ENCODE measurements around the gene PTPRT.
"Not testable (repeated sequence)": the region's sequence is repeated elsewhere in the genome, so short reads cannot be mapped to it uniquely, and the experiment has no call there.

The PTPRT gene

DNA sequence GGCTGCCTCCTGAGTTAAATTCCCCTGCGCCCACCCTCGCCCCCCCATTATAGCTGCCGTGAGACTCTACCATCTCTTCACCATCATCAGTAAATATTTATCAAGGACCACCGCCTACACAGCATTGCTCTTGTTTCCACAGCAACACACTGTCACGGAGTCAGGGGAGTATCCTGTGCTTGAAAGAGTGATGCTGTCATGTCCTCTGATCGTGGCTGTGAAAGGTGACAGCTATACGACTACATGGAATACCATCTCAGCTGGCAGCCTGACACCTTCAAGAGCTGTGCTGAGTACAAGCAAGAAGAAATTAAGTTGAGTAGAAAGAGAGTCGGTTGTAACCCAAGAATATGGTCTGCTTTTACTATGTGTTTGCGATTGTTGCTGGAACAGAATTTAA, 3.4 kb downstream of the PTPRT start:
- DNase-seq, result no peak

- DNase-seq, result no peak
Observed at GRCh38 chr20:43185901-43186300, 3.8 kb downstream of the PTPRT start.

- DNase-seq, result no peak
Observed at GRCh38 chr20:43183536-43184070, 6.1 kb downstream of the PTPRT start.

- DNase-seq, result no peak
Observed at GRCh38 chr20:43178080-43178479, 11.6 kb downstream of the PTPRT start.

DNA sequence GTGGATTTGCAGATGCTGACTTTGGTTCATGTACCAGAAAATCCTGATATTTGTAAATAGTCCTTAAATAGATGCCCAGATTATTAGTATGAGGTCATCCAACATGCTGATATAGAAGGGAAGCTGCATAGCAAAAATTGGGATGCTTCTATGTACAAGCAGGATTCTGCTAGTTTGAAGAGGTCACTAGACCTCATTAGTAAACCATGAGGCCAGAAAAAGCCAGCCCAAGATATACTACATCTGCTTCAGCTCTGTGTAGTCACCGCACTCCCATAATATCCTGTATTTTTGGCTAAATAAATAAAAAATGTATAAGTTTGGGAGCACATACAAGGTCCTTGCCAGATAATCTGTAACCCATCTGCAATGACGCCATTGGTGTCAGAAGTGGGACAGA, 13.0 kb downstream of the PTPRT start:
- no peak for DNase-seq

GRCh38 chr20:43171930-43172329, 17.8 kb downstream of the PTPRT start:
- DNase-seq, result no peak

GRCh38 chr20:43170771-43171170, 18.9 kb downstream of the PTPRT start:
- DNase-seq, result no peak

DNA sequence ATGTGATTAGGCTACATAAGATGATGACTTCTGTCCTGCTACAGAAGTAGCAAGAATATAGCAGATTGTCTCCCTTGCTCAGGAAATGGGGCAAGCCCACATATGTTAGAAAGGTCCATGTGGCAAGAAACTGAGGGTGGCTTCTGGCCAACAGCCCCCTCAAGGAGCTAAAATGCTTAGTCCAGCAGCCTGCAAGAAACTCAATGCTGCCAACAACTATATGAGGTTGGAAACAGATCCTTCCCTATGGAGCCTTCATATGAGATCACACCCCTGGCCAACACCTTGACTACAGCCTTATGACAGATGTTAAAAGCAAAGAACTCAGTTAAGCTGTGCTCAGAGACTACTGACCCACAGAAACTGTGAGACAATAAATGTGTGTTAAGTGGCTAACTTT, 22.1 kb downstream of the PTPRT start:
- DNase-seq, result no peak

DNA sequence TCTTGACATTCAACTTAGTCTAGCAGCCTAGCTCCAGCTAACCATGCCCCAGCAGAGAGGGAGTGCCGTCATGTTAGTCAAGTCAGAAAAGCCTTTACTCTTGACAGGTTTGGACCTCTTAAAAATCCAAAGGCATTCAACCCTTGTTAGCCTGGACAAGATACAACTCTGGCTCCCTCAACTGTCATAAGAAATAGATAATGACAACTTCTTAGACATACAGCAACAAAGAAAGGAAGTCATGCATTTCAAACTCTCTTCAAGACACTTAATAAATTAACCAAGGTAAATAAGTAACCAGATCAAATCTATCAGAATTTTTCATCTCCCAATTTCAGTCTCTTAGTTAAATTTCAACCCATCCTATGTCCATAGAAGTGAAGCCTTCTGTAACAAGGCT, 22.7 kb downstream of the PTPRT start:
- no peak for DNase-seq

GRCh38 chr20:43165611-43166010, 24.1 kb downstream of the PTPRT start:
- DNase-seq, result no peak

GRCh38 chr20:43164736-43165135, 25.0 kb downstream of the PTPRT start:
- DNase-seq, result not testable (repeated sequence)

- no peak for DNase-seq
Observed at GRCh38 chr20:43161716-43162115, 28.0 kb downstream of the PTPRT start.

DNA sequence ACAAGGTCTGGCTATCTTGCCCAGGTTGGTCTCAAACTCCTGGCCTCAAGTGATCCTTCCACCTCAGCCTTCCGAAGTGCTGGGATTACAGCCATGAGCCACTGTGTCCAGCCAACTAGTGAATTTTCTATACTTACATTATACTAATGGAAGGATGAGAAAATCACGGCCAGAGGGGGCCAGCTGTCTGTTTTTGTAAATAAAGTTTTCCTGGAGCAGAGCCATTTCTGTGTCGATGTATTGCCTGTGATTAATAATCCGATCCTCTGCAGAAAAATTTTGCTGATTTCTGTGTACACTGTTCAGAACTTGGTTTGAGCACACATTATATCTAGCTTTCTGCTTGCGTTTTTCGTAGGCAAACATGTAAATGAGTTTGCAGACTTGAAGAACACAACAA, 28.8 kb downstream of the PTPRT start:
- DNase-seq, result no peak

DNA sequence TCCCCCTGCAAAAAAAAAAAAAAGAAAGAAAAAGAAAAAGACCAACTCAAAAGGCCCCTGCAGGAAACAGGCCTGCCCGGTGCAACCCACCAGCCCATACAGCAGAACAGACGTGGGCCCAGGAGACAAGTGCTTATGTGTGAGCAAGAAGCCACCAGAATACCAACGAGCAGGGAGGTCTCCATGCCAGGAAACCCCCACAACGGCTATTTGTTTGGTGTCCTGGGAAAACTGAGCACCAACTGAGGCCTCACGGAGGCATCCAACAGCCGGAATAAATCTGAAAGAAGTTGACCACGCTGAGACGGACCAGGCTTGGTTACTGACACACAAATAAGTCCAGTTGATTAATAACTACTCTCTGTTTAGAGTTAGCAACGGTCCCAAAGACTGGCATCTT, 29.7 kb downstream of the PTPRT start:
- DNase-seq, result no peak

DNA sequence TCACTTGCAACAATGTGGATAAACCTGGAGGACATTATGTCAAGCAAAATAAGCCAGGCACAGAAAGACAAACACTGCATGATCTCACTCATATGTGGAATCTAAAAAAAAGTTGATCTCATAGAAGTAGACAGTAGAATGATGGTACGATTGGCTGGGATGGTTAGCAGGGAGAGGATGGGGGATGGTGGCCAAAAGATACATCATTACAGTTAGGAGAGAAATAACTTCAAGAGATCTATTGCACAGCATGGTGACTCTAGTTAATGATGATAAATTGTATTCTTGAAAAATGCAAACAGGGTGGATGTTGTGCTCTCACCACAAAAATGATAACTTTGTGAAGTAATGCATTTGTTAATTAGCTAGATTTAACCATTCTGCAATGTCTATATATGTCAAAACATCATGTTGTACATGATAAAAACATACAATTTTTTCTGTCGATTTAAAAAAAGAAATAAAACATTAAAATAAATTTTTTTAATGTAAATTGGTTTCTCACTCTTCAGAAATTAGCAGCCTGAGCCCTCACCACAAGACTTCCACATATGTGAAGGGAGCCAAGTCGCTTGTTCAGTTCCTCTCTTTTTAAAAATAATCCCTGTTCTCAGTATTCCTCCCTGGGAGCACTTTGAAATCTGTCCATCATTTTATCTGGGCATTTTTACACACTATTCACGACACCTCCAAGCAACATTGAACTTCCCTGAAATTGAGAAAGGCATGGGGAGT, 34.2 kb downstream of the PTPRT start:
- DNase-seq, result no peak

- DNase-seq, result no peak
Observed at GRCh38 chr20:43151901-43152300, 37.8 kb downstream of the PTPRT start.

GRCh38 chr20:43151256-43151655, 38.5 kb downstream of the PTPRT start:
- DNase-seq, result no peak

DNA sequence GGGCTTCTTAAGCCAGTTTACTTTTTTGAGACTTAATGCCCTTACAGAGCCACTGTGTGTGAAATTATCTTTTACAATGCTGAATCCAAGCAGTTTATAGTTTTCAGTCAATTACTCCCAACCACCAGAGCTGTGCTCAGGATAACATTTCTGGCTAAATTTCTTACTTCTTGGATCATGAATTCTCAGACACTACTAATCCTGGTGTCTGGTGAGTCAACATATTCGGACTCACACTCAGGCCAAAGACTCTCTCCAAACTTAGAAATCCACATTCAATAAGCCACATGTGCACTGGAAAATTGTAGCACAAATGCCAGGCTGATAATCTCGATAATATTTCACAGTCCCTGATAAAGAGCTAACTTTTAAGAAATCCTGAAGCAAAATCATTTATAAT, 49.0 kb downstream of the PTPRT start:
- no peak for DNase-seq

DNA sequence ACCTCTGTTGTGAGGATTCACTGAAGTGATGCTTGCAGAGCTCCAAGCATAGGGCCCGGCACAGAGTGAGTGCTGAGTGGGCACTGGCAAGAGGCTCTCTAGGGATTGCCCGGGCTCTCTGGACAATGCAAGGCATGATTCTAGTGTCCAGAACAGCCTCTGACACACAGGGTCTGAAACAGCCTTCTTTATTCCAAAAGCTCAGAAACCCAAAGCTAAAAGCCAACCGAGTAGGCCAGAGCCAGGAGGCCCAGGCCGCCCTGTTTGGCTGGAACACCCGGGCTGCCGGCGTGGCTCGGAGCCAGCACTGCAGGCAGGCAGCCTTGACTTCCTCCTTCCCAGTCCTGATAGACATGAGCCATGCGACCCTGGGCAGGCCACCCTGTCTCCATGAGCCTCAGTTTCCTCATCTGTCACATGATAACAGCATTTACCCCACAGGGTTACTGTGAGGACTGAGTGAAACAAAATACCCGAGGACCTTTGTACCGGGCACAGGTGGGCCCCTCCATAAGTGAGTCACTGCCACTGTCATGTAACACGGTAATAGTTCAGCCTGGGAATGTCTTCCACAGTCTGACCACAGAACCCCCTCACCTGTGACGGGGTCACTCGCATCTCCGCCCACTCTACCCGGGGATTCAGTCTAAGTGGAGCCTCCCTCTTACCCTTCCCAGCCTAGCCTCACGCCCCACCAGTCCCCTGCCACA, 51.5 kb downstream of the PTPRT start:
- DNase-seq, result no peak

DNA sequence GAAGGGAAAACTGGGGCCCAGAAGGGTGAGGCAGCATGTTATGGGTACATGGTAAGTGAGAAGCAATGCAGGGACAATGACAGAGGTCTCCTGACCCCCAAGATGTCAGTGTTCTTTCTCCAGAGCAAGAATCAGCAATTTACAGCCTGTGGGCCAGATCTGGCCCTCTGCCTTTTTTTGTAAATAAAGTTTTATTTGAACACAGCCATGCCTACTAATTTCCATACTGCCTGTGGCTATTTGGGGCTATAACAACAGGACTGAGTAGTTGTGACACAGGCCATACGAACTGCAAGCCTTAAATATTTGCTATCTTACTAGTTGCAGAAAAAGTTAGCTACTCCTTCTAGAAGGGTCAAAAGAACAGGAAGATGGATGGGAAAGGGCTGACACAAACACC, 52.5 kb downstream of the PTPRT start:
- DNase-seq, result no peak

- DNase-seq, result no peak
Observed at GRCh38 chr20:43124241-43124640, 65.5 kb downstream of the PTPRT start.

DNA sequence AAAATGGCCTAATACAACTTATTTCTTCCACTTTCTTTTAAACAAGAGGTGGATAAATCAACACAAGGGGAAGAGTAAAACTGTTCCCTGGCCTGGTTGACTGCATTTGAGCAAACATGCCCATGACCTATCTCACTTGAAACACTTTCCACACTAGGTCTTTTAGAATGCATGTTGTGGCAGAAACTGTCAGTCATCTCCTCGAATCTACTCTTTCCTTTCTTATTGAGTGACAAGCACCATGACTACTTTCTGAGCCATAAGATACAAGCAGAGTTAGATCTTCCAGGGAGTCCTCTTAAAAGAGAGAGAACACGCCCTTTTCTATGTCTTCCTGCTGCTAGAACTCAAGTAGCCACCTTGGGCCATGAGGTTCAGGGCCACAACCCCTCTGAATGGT, 66.5 kb downstream of the PTPRT start:
- no peak for DNase-seq

GRCh38 chr20:43119720-43120119, 70.0 kb downstream of the PTPRT start:
- DNase-seq, result no peak

DNA sequence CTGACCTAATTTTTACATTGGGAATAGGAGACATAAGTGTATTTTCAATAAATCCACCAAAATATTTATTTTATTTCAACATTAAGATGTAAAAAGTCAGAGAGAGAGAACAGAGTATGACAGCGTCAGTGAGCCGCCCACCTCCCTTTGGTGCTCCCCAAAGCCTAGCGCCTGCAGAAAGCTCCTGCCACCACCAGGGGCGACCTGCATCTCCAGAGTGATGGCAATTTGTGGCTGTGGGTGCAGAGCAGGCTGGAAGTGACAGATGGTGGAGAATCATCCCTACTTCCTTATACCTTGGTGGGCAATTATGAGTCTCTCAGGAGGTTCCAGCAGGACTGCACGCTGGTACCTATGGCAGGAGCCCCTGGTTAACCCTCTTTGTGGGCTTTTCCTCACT, 87.3 kb downstream of the PTPRT start:
- no peak for DNase-seq

GRCh38 chr20:43096931-43097260, 92.8 kb downstream of the PTPRT start:
- no peak for DNase-seq
